Right hindlimb (tissue), 1 donor: ENCODE data around the gene PAQR5.

Experiments used
- DNase-seq: peaks from one replicate; pipeline ENCODE4 v3.0.0-alpha.2; 2018

The PAQR5 gene

DNA sequence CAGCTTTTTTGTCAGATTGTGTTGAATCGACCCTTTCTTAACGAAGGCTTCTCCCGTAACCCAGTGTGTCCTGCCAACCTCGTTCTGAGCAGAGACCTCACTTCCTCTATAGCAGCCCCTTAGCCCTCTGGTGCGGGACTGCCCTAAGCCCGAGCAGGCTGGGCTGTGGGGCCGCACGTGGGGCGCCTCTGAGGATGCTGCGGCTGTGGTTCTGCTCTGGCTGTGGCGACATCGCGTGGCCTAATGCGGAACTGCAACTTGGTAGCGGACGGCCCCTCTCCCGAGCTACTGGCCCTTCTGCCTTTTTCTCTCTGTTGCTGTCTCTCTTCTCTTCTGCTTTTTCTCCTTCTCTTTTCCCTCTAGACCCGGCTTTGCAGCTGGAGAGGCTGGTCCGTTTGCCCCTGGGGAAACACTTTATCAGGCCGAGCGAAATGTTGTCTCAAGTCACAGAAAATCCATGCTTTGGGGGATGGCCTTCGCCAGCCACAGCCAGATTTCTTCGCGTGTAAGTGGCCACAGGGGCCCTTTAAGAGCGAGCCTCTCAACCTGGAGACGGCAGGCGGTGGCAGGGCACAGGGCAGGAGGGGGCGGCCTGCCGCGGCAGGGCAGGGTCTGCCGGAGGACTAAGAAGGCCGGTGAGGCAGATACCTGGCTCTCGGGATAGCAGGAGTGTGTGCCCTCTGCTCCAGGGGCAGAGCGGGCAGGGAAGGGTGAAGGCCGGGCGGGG, 96.0 kb downstream of the PAQR5 start:
- DNase-seq: peak; percentile 91

DNA sequence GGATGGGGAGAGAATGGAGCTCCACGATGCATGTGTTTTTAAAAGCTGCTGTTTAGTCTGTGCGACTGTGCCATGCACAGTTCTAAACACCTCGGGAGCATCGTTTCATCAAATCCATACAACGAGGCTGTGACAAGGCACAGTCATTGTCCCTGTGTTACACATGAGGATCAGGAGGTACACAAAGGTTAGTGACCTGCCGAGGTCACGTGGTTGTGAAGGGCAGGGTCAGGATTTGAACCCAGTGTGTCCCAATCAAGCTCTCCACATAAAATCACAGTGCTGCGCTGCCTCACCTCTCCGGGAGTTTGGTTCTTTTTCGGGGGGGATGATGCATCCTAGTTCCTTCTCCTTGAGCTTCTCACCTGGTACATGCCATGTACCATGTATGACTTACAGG, 96.7 kb downstream of the PAQR5 start:
- no peak for DNase-seq

DNA sequence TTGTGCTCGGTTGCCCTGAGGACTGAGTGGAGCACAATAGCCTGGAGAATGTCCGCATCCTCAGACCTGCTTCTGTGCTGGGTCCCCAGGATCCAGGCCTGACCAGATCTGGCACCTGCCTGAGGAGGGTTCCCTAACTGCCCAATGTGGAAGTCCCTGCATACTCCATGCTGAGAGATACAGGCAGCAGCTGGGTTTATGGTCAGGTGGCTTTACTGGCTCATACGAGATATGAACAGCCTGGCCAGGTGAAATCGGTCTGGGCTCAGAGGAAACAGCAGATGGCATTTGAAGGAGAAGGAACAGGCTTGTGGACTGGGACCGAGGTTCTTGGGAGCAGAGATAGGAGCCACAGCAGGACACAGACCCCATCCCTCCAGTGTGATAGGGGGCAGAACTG, 97.3 kb downstream of the PAQR5 start:
- DNase-seq: no peak

DNA sequence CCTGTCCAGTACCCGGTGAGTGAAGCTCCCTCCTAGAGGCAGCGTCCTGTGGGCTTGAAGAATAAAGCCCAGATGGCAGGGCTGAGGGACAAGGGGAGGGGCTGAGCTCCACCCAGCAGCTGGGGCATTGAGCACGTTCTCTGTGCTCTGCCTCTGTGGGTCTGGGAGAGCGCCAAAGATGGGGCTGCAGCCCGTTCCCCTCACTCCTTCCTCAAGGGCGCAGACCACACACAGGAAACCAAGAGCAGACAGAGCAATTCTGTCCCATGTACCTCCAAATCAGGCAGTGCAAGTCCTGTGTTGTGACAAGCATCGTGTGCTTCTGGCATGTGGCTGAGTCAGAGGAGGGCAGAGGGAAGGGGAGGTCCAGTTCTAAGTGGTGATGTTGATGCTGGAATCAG, 99.8 kb downstream of the PAQR5 start:
- DNase-seq: no peak

DNA sequence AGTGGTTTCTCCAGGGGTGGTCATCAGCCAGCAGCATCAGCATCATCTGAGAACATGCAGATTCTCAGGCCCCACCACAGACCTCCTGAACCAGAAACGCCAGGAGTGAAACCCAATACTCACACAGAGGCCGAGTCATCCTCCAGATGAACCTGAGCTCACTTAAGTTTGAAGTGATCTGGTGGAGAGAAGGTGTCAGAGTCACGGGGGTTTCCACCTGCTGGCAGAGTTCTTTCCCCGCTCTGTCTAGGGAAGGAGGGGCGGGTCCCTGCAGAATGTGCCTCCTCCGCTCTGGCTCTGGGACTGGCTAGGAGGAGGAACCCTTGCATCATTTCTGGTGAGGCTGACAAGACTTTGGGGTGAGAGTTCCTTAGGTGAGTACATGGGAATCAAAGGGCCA, 102.1 kb downstream of the PAQR5 start:
- no peak for DNase-seq

DNA sequence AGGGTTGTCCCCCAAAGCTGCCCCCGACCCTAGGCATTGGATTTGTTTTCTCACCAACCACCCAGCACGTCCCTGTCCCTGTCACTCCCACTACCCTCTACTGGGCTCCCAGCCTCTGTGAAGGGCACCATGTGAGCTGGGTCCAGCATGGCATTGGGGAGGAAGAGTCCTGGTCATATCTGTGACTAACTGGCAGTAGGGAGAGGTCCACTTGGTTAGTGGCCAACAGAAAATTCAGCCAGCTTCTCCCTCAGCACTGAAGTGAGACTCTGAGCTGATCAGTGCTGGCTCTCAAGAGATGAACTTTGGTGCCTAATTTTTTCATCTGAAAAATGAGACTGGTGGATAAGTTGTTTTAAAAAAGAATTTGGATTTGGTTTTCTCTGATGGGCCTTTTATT, 104.1 kb downstream of the PAQR5 start:
- DNase-seq: no peak

DNA sequence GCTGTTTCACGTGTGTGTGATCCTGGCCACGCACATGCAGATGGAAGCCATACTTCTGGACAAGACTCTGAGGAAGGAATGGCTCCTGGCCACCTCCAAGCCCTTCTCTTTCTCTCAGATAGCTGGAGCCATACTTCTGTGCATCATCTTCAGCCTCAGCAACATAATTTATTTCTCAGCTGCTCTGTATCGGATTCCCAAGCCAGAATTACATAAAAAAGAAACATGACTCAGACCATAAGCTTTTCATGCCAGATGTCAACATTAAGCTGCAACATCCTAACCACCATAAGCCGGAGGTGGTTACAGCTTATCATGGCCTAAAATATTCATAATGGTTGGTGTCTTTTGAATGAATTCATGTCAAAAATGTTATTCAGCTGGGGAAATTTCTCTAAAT, 104.9 kb downstream of the PAQR5 start:
- no peak for DNase-seq

DNA sequence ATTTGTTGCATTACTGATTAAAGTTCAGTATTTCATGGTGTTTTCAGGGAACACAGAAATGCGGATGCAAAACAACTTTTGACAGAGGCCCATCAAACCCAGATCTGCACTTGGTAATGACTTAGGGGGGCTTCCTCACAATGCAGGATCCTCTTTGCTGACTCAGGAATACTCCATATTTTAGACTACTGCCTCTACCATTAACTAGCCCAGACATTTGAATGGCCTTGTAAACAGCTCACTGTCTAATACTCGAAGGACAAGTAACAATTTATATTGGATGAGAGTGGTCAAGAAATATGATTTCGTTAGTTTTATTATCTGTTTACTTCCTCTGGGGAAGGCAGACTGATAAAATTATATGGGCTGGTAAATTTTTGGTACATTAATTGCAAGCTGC, 106.4 kb downstream of the PAQR5 start:
- DNase-seq: no peak

DNA sequence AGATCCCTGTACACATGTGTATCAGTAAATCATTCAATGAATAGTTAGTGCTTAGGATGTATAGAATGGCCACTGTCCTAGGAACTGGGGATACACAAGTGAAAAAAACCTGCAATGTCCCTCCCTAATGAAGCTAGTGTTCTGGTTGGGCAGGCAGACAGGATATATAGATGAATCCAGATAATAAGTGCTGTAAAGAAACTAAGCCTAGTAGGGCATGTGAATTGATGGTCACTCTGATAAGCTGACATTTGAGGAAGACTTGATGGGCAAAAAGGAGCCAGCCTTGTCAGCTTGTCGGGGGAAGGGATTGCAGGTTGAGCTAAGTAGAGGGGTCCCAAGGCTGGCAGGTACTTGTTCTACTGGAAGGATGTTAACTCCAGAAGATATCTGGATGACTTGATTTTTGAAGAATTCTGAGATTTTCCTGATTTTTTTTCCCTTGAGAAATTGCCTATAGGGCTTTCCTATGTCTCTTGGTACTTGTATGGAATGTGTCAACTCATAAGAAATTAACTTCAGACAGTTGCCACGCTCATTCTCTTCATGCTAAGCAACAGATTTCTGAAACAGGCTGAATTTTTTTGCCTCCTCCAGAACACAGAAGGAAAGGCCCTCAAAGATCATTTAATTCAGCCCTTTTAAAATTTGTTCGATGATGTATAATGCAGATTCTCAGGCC, 109.1 kb downstream of the PAQR5 start:
- DNase-seq: no peak

DNA sequence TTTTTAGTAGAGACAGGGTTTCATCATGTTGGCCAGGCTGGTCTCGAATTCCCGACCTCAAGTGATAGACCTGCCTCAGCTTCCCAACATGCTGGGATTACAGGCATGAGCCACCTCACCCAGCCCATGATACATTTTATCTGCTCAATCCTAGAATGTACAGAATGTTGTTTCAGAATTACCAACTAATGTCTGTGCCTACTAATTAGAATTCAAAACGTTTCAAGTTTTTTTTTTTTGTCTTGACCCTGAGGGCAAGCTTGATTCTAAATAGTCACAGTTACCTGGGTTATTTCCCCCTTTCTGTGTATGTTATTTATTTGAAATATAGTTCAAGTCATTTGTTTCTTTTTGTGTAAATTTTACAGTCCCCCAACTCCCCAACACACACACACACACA, 110.1 kb downstream of the PAQR5 start:
- no peak for DNase-seq

DNA sequence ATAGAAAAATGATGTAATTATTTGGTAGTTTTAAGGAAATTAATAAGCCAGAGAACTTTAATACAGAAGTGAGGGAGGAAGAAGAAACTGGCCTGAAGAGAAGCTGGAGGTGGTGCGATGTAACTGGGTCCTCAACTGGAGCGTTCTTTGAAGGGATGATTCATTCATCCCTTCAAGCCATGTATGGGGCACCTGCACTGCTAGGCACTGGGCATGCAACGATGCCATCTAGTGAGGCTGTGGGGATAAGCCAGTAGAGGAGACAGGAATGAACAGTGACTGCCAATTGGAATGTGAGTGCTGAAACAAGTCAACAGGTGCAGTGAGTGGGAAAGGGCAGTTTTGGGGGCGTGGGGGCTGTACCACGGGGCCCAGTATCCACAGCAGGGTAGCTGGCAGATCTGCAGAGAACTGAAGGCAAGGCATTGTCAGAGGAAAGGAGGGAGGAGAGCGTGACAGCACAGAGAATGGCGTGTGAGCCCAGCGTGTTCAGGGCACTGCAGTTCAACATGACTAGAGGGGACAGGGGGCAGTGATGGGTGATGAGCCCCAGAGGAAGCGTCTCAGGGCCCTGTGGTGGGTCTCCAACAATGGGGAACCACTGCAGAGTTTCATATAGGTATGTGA, 111.6 kb downstream of the PAQR5 start:
- DNase-seq: no peak

DNA sequence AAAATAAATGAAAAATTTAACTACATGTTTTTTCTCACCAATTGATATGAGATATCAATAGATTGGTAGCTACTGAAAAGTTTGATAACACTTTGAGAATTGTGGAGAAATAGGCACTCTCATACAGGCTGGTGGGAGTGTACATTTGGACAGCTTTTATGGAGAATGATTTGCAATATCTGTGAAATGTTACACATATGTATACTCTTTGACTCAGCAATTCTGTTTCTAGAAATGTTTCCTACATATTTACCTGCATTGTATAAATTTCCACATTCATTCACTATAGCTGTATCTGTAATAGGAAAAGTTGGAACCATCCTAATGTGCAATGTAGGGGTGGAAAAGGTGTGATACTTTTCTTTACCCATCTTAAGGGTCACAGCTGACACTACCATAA, 113.6 kb downstream of the PAQR5 start:
- no peak for DNase-seq

DNA sequence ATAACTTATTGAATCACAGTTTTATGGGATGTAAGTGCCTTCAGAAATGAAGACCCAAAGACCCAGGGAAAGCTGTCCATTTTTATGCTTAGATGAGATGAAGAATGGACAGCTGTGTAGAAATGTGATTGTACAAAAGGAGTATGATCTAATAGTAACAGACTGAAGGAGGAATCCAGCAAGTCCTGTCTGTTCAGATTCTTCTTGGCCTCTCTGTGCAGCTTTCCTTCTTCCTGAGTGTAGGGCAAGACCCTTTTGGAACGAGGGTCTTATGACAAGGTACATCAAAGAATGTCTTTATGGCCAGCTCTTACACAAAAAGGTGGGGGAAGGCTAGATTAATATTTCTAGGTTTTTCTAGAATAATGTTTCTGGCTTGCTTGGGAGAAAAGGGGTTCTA, 114.0 kb downstream of the PAQR5 start:
- no peak for DNase-seq

DNA sequence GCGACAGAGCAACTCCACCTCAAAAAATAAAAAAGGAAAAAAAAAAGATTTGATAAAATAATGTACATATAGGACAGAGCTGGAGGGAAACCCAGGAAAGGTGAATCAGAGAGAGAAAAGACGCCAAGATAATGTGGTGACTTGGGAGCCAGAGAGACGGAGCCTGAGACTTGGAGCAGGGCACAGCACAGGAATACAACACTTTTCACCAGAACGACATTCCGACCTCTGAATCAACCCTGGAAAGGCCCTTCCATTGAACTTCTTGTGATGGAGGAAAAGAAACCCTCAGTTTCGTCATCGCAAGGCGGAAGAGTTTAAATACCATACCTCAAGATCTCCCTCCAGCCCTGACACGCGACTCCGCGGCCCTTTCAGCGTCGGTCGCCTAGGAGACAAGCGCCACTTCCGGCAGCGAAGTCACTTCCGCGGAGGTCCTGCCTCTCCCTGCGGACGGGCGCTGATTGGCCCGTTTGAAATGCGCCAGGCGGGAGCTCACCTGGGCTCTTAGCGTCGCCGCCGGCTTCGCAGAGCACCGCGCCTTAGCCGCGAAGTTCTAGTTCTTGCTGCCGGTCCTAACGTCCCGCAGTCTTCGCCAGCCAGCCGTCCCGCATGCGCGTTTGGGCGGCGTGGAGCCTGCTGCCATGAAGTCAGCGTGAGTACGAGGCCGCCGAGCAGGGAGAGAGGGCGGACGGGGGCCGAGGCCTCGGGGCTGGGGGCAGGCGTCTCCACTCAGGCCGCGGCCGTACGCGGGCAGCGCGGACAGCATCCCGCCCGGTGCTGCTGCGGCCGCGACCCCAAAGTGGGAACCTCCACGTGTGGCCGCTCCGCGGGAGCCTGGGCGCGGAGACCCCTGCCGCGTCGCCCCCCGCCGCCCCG, 115.3 kb downstream of the PAQR5 start, which contains the start of gene KIF23:
KIF23 (plus strand) TSS at position 528 of the 879 bp plus-strand sequence; CDS start at position 645, 117 bp downstream.
- DNase-seq: peak; percentile 95

DNA sequence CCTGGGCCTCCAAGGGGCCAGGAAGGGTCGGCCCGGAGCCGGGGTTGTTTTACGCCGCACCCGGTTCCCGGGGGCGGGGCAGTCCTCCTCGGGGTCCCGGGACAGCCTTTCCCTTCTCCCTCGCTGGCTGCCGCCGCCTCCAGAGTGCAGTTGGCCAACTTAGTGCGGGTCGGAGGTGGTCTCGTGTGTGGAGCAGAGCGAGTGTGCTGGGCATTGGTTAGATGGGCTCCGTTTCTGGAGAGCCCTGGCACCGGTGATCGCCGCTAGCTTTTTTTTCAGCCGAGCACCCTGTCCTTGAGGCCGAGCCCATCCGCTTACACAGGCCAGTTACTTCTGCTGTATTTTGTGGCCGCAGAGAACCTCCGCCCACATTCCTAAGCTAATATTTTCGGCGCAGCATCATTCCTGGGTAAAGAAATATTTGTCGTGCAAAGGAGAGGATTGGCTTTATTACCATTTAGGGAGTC, 116.0 kb downstream of the PAQR5 start:
- DNase-seq: peak; percentile 68

DNA sequence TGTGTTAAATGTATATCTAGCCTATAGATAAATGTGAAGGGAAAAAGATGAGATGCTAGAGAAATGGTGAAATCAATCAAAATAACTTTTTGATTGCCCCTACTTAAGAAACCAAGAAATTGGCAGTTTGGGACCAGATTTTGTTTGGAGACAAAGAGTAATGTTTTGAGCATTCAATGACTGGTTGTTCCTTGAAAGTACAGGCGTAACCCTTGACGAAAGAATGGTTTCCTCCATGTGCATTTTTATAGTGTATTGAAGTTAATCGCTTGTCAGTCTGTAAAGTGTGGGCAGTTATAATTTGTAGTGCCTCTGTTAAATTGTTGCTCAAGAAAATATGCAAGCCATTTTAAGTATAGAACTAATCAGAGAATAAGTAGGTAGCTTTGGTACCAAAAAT, 116.7 kb downstream of the PAQR5 start:
- no peak for DNase-seq

DNA sequence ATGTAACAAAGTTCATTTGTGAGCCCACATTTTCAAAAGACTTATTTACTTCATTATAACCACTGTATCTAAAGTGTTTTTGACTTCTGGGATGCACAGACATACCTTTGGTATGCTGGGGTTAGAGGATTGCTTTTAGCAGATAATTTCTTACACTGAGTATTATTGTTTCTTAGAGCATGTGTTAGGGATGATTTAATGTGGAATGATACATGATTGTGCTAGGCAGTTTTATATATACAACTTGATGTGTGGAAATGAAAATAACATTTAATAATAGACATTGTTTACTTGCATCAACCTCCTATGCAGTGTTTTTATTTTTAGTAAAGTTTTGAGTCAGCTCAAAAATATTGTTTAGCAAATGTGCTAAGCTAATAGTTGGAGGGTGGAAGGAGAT, 118.9 kb downstream of the PAQR5 start:
- no peak for DNase-seq

DNA sequence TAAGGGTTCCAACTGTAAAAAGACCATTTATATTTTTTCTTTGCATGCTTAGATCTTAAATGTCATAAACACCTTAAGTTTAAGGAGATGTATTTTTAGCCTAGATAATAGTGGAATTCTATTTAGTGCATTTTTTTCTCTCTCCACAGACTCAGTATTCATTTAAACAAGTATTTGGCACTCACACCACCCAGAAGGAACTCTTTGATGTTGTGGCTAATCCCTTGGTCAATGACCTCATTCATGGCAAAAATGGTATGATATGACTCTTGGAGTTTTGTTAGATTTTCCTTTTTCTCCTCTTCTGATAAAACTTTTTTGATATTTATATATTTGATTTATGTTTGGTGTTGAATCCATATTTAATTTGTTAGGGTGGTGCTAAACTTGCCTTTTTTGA, 122.8 kb downstream of the PAQR5 start:
- DNase-seq: no peak

DNA sequence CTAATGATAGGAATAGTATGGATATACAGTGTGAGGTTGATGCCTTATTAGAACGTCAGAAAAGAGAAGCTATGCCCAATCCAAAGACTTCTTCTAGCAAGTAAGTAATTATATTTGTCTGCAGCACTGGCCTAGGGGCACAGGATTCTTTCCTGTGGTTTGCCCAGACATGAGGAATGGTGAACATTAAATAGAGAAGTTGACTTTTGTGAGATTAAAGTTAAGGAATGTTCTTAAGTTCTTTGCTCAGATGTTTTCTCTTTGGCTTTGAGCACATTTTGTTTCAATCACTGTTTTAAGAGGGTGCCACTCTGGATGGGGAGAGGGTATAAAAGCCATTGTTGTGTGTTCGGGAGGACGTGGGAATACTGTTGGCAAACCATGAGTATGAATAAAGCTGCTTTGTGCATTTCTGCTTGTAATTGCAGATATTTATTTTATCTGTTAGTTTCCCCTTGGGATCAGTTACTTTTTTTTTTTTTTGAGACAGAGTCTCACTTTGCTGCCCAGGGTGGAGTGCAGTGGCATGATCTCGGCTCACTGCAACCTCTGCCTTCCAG, 123.7 kb downstream of the PAQR5 start:
- no peak for DNase-seq

DNA sequence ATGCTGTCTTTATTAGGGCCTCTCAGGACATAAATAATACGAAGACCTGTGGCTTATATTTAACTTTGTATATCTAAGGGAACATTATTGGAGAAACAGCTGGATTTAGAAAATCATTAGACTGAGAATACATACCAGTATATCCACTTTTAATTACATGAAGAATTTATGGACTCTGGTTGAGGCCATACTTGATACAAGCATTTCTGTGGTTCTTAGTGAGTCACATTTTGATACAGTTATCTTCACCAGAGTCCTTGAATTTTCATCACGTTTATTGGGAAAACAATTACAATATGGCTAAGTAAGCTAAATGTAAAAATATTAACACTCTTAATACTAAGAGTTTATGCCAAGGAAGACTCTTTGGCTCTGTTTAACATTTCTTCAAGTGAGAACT, 125.3 kb downstream of the PAQR5 start:
- no peak for DNase-seq

DNA sequence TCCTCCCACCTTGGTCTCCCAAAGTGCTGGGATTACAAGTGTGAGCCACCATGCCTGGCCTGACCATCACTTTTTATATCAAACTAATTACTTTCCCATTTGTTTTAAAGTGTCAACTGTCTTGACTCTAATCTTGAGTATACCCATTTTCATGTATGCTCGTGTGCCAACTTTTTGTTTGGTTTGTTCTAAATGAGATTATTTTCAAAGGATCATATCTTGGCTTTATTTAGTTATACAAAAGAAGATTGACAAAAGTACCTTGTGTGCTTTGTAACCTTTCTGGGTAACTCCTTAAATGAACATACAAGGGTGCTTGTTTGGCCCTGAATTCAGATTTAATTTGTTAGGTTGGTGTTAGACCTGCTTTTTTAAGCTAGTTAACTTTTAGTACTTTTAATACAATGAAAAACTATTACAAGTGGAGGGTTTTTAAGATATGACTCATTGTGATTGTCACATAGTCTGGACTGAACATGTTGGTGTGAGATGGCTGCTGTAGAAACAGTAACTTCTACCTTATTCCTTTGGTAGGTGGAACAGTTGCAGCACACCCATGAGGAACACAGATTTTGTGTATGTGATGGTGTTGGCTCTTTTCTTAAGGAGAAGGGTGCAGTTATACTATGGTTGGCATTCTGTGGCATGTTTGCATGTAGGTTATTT, 126.2 kb downstream of the PAQR5 start:
- DNase-seq: no peak

DNA sequence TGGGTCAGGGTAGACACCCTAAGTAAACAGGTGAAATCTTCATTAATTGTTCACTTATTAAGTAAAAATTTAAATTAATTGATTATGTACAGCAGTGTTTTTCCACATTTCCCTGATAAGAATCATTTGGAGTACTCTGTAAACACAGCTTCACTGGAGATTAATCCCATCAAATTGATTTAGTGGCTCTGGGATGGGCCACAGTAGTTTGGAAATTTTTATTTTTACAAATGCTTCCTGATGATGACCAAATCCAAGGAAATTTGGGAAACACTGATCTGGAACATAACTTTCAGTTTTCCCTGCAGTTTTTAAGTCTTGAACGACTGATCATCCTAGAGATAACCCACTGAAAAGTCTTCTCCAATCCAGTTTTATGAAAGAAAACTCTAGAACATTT, 135.1 kb downstream of the PAQR5 start:
- DNase-seq: no peak
